ENCODE data around the gene ZFAND2A.
A peak's percentile ranks its signal among the peaks of the same experiment; 100 is the strongest.
"Not testable (repeated sequence)": the region's sequence is repeated elsewhere in the genome, so short reads cannot be mapped to it uniquely, and the experiment has no call there.

The ZFAND2A gene

GRCh38 chr7:1159891-1160669 is at the start of gene ZFAND2A:
Gene ZFAND2A, minus strand, starts transcription at chr7:1160196. Its CDS starts 1,984 bp downstream, at chr7:1158212.
- peak; percentile 98 for DNase-seq

DNA sequence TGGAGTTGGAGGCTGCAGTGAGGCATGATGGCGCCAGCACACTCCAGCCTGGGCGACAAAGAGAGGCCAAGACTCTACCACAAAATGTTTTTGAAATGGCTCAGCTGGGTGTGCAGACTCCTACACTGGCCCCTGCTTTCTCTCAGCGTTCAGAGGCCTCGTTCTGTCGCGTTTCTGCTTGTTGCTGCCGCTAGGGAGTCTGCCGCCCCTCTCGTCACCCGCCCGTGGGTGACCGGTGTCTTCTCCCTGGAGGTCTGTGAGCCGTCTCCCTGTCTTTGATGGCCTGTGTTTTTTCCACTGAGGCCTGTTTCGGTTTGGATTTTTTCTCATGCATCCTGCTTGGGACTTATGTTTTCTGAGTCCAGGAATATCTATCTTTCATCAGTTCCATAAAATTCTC is 49.1 kb upstream of the ZFAND2A start:
- DNase-seq: no peak

- DNase-seq: not testable (repeated sequence)
Measured at GRCh38 chr7:1205742-1206141, 45.7 kb upstream of the ZFAND2A start.

GRCh38 chr7:1204460-1205140 is 44.6 kb upstream of the ZFAND2A start:
- no peak for DNase-seq

DNA sequence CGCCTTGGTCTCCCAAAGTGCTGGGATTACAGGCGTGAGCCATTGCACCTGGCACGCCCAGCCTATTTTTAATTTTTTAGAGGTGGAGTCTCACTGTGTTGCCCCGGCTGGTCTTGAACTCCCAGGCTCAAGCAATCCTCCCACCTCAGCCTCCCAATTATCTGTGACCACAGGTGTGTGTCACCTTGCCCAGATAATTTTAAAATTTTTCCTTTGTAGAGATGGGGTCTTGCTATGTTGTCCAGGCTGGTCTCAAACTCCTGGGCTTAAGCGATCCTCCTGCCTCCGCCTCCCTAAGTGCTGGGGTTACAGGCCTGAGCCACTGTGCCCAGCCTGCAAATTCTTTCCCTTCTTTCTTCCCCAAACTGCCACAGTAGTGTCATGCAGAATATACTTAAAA is 42.9 kb upstream of the ZFAND2A start:
- DNase-seq: not testable (repeated sequence)

GRCh38 chr7:1201916-1202315 is 41.9 kb upstream of the ZFAND2A start:
- no peak for DNase-seq

GRCh38 chr7:1200045-1200444 is 40.0 kb upstream of the ZFAND2A start:
- DNase-seq: no peak

DNA sequence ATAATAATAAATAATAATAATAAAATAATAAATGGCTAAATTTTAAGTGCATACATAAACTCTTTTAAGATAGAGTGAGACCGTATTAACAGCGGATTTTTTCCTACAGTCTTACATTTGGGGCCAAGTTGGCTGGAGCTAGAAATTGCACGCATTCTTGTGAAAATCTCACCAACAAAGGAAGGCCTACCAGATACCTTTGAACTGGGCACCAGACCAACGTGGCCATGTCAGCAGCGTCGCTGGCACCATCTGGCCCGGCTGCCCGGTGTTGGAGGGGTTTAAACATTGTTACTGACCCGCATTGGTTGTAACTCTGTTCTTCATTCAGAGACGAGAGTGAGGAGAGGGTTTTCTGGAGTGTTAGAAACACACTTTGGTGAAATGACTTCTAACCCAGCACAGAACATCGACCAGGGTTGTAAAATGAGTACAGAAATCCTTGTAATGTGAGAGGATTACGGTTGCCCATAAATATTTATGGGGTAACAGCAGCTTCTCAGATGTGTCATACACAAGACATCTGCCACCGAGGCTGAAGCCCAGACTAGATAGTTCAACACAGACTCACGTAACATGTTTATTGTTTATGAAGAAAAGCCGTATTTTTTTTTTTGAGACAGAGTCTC is 38.1 kb upstream of the ZFAND2A start:
- DNase-seq: no peak

- no peak for DNase-seq
Measured at GRCh38 chr7:1196950-1197349, 37.0 kb upstream of the ZFAND2A start.

- not testable (repeated sequence) for DNase-seq
Measured at GRCh38 chr7:1196441-1196840, 36.4 kb upstream of the ZFAND2A start.

GRCh38 chr7:1193593-1194424 is 33.8 kb upstream of the ZFAND2A start:
- DNase-seq: peak; percentile 53

- DNase-seq: no peak
Measured at GRCh38 chr7:1192171-1192676, 32.2 kb upstream of the ZFAND2A start.

DNA sequence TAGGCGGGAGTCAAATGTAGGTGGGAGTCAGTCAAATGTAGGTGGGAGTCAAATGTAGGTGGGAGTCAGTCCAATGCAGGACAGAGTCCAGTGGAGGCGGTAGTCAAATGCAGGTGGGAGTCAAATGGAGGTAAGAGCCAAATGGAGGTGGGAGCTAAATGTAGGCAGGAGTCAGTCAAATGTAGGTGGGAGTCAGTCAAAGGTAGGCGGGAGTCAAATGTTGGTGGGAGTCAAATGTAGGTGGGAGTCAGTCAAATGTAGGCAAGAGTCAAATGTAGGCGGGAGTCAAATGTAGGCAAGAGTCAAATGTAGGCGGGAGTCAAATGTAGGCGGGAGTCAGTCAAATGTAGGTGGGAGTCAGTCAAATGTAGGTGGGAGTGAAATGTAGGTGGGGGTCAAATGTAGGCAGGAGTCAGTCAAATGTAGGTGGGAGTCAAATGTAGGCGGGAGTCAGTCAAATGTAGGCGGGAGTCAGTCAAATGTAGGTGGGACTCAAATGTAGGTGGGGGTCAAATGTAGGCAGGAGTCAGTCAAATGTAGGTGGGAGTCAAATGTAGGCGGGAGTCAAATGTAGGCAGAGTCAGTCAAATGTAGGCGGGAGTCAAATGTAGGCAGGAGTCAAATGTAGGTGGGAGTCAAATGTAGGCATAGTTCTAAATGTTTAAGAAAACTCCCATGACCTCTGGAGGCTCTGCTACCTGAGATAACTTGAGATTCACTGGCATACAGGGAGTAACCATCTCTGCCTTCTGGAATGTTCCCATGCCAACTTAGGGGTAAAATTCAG is 30.2 kb upstream of the ZFAND2A start:
- DNase-seq: no peak

DNA sequence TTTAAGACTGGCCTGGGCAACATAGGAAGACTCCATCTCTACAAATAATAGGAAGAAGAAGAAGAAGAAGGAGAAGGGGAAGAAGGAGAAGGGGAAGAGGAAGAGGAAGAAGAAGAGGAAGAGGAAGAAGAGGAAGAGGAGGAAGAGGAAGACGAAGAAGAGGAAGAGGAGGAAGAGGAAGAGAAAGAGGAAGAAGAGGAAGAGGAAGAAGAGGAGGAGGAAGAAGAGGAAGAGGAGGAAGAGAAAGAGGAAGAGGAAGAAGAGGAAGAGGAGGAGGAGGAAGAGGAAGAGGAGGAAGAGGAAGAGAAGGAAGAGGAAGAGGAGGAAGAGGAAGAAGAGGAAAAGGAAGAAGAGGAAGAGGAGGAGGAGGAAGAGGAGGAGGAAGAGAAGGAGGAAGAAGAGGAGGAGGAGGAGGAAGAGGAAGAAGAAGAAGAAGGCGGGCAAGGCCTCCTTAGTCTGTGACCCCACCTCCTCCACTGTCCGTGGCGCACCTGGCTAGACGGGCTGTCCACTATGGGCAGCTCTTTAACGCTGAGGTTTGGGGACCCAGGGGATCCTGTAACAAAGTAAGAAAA is 28.8 kb upstream of the ZFAND2A start:
- DNase-seq: no peak

- no peak for DNase-seq
Measured at GRCh38 chr7:1187127-1187526, 27.1 kb upstream of the ZFAND2A start.

DNA sequence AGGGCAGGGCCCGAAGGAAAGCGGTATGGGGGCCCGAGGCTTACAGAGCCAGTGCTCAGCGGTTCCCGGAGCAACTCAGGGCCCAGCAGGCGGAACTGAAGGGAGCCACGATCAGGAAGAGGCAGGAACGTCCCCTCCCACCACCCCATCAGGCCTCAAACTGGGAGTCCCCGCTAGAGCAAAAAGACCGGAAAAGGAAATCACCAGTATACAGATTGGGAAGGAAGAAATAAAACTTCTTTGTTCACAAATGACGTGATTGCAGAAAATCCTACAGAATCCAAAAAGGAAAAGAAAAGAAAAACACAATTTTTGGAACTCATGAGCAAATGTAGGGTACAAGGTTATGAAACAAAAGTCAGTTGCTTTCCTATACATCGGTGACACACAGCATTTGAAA is 21.6 kb upstream of the ZFAND2A start:
- DNase-seq: no peak

DNA sequence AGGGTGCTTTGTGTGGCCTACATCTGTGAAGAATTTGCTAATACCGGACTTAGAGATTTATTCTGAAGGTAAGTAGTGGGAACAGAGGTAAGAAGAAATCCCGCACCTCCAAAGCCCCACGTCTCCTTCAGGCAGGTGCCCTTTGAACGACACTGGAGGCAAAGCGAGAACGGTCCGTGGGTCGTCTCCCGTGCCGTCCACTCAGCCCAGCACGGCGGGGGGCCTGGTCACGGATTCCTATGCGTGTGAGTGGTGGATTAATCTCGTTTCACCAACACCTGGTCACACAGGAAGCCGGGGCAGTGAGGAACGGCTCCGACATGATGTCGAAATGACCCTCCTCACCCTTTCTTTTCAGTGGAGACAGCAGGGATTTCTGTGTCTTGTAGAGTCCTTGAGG is 21.0 kb upstream of the ZFAND2A start:
- no peak for DNase-seq

- DNase-seq: peak; percentile 52
Measured at GRCh38 chr7:1176891-1177373, 16.9 kb upstream of the ZFAND2A start.

DNA sequence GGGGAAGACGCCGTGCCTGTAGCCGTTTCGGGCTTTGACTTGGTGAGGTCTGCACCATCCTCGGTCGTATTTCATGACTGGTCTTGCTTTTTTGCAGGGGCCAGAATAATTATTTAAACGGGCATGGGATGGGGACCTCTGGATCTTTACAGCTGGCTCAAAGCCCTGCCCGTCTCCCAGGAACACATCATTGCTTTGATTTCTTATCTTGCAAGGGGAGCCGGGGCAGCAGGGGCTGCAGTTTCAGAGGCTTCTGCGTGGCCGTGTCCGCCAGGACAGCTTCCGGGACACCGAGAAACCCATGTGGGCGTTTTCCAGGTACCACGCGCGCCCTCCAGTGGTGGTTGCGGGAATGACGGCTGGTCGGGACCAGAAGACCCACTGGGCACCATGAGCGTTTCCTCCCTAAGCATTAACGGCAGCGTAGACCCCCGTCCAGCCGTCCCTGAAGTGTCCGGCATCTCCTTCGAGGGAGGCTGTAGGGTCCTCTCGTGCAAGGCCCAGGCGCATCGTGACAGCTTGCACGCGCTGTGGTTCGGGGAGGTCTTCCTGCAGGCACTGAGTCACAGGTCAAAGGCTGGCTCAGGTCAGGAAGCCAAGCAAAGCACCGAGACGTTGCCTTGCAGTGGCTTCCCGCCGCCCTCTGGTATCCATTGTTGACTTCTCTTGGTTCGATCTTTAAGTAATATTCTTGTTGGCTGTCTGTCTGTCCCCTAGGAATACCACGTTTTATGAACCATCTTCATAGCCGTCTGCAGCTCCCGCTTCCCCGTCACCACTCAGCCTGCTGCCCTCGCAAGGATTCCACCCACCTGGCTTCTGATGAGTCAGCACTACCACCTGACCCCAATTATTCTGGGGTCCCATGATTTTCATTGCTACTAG is 16.2 kb upstream of the ZFAND2A start:
- DNase-seq: peak; percentile 76

GRCh38 chr7:1175597-1175966 is 15.6 kb upstream of the ZFAND2A start:
- DNase-seq: no peak
